ENCODE measurements around the gene C3orf49.

The C3orf49 gene

GRCh38 chr3:63886858-63887257, 67.8 kb downstream of the C3orf49 start:
- no peak for DNase-seq (ENCODE audit: low read depth in 3 of 3)

GRCh38 chr3:63891518-63891917, 72.4 kb downstream of the C3orf49 start:
- no peak for DNase-seq (ENCODE audit: low read depth in 3 of 3)

- no peak for DNase-seq (ENCODE audit: low read depth in 3 of 3)
Measured at GRCh38 chr3:63892773-63893352, 73.8 kb downstream of the C3orf49 start.

GRCh38 chr3:63895422-63896189, 76.5 kb downstream of the C3orf49 start:
- DNase-seq (ENCODE audit: low read depth in 3 of 3) = no peak

- DNase-seq (ENCODE audit: low read depth in 3 of 3) = no peak
Measured at GRCh38 chr3:63896332-63897030, 77.4 kb downstream of the C3orf49 start.

Measured in stimulated activated CD4-positive, alpha-beta T cell treated with anti-CD3 and anti-CD28 coated beads, TNF-alpha, amount 100 ng/mL, for 4 hours (primary cell).